Activated CD4-positive, alpha-beta T cell treated with anti-CD3 and anti-CD28 coated beads, Interleukin-2, amount 10 ng/mL, durations not matched to agents 24 days and 14 days (primary cell): ENCODE measurements around the gene WWC2. TPM values are rescaled to one million over a fixed set of nuclear protein-coding genes. Genes with fewer than 3 reads are reported as not detected.

Source experiments
- DNase-seq: peaks from one replicate; pipeline ENCODE4 v3.0.0; 2022
- H3K27ac Mint-ChIP-seq: one replicate; pipeline ENCODE4 v1.8.0; 2022; ENCODE audit warnings: mild to moderate bottlenecking, mixed read lengths
- H3K27me3 Mint-ChIP-seq: one replicate; pipeline ENCODE4 v1.8.0; 2022; ENCODE audit warnings: mixed read lengths
- H3K36me3 Mint-ChIP-seq: one replicate; pipeline ENCODE4 v1.8.0; 2022; ENCODE audit warnings: low read depth, mild to moderate bottlenecking, mixed read lengths
- H3K4me1 Mint-ChIP-seq: one replicate; pipeline ENCODE4 v1.8.0; 2021; ENCODE audit warnings: mixed read lengths
- H3K4me3 Mint-ChIP-seq: one replicate; pipeline ENCODE4 v1.8.0; 2022; ENCODE audit warnings: mild to moderate bottlenecking, moderate library complexity, mixed read lengths
- H3K9me3 Mint-ChIP-seq: one replicate; pipeline ENCODE4 v1.8.0; 2021; ENCODE audit warnings: mixed read lengths
- intact Hi-C: fragments of 100-400 bp; cut with micrococcal nuclease; formaldehyde crosslinking; loops from one replicate; pipeline ENCODE4 v1.15.1; 2023
- total RNA-seq: library from RNA; stranded (reverse); gene quantifications from 2 replicates; pipeline ENCODE4 v1.2.3, GENCODE V29; 2022

Gene WWC2
- total RNA-seq, 1 donor from 2014 or later, result 0.40 TPM

- intact Hi-C loops, result no loop called here
- H3K4me3 Mint-ChIP-seq, result no peak overlapping the region
- peaks cover 6% of the 10 kb centered on the region for H3K27me3 Mint-ChIP-seq
- peaks cover 11% of the 10 kb centered on the region for H3K4me1 Mint-ChIP-seq
- no peaks in the 10 kb centered on the region for H3K9me3 Mint-ChIP-seq
- DNase-seq, result no peak
- no peak overlapping the region for H3K27ac Mint-ChIP-seq
- no peaks in the 10 kb centered on the region for H3K36me3 Mint-ChIP-seq
These were observed 248.1 kb downstream of the WWC2 start for GRCh38 chr4:183347146-183347545.

- H3K36me3 Mint-ChIP-seq, result no peaks in the 10 kb centered on the region
- peaks cover 11% of the 10 kb centered on the region for H3K4me1 Mint-ChIP-seq
- H3K27ac Mint-ChIP-seq, result no peak overlapping the region
- no peaks in the 10 kb centered on the region for H3K9me3 Mint-ChIP-seq
- intact Hi-C loops, result no loop called here
- DNase-seq, result no peak
- H3K27me3 Mint-ChIP-seq, result peaks cover 5% of the 10 kb centered on the region
- no peak overlapping the region for H3K4me3 Mint-ChIP-seq
These were observed 248.5 kb downstream of the WWC2 start for GRCh38 chr4:183347566-183347965.

GRCh38 chr4:183348136-183348535, 249.1 kb downstream of the WWC2 start:
- Mint-ChIP-seq H3K27ac (no peak overlapping the region), H3K27me3 (peaks cover 3% of the 10 kb centered on the region), H3K4me1 (peaks cover 10% of the 10 kb centered on the region), H3K4me3 (no peak overlapping the region), H3K36me3 (no peaks in the 10 kb centered on the region), H3K9me3 (no peaks in the 10 kb centered on the region)
- intact Hi-C loops, result no loop called here
- DNase-seq, result no peak

GRCh38 chr4:183348706-183349659, 249.9 kb downstream of the WWC2 start:
- Mint-ChIP-seq H3K4me3 (no peak overlapping the region), H3K36me3 (no peaks in the 10 kb centered on the region), H3K4me1 (peaks cover 8% of the 10 kb centered on the region), H3K27ac (no peak overlapping the region), H3K27me3 (peaks cover under 1% of the 10 kb centered on the region), H3K9me3 (no peaks in the 10 kb centered on the region)
- intact Hi-C loops, result no loop called here
- peak; percentile 71 for DNase-seq

GRCh38 chr4:183349673-183350072, 250.6 kb downstream of the WWC2 start:
- Mint-ChIP-seq H3K27me3 (no peaks in the 10 kb centered on the region), H3K27ac (no peak overlapping the region), H3K4me1 (peaks cover 8% of the 10 kb centered on the region), H3K36me3 (no peaks in the 10 kb centered on the region), H3K4me3 (no peak overlapping the region), H3K9me3 (no peaks in the 10 kb centered on the region)
- intact Hi-C loops, result no loop called here
- DNase-seq, result no peak

GRCh38 chr4:183350317-183351071, 251.4 kb downstream of the WWC2 start:
- Mint-ChIP-seq H3K27ac (no peak overlapping the region), H3K27me3 (no peaks in the 10 kb centered on the region), H3K4me1 (peaks cover 8% of the 10 kb centered on the region), H3K9me3 (no peaks in the 10 kb centered on the region), H3K36me3 (no peaks in the 10 kb centered on the region), H3K4me3 (no peak overlapping the region)
- intact Hi-C loops, result no loop called here
- no peak for DNase-seq

GRCh38 chr4:183352546-183352945, 253.5 kb downstream of the WWC2 start:
- no peaks in the 10 kb centered on the region for H3K36me3 Mint-ChIP-seq
- no peaks in the 10 kb centered on the region for H3K27me3 Mint-ChIP-seq
- DNase-seq, result no peak
- H3K4me3 Mint-ChIP-seq, result no peak overlapping the region
- intact Hi-C loops, result no loop called here
- peaks cover 8% of the 10 kb centered on the region for H3K4me1 Mint-ChIP-seq
- H3K9me3 Mint-ChIP-seq, result no peaks in the 10 kb centered on the region
- H3K27ac Mint-ChIP-seq, result no peak overlapping the region

- Mint-ChIP-seq H3K9me3 (no peaks in the 10 kb centered on the region), H3K4me3 (no peak overlapping the region), H3K27ac (no peak overlapping the region), H3K27me3 (no peaks in the 10 kb centered on the region), H3K36me3 (no peaks in the 10 kb centered on the region), H3K4me1 (peaks cover 7% of the 10 kb centered on the region)
- DNase-seq, result no peak
- intact Hi-C loops, result no loop called here
These were observed 254.5 kb downstream of the WWC2 start for GRCh38 chr4:183353557-183353956.

GRCh38 chr4:183354219-183354618, 255.2 kb downstream of the WWC2 start:
- H3K4me1 Mint-ChIP-seq, result peaks cover 4% of the 10 kb centered on the region
- H3K9me3 Mint-ChIP-seq, result no peaks in the 10 kb centered on the region
- no peaks in the 10 kb centered on the region for H3K36me3 Mint-ChIP-seq
- no peaks in the 10 kb centered on the region for H3K27me3 Mint-ChIP-seq
- DNase-seq, result no peak
- H3K4me3 Mint-ChIP-seq, result no peak overlapping the region
- intact Hi-C loops, result no loop called here
- H3K27ac Mint-ChIP-seq, result no peak overlapping the region

- intact Hi-C loops, result no loop called here
- no peak overlapping the region for H3K27ac Mint-ChIP-seq
- no peaks in the 10 kb centered on the region for H3K9me3 Mint-ChIP-seq
- H3K4me3 Mint-ChIP-seq, result no peak overlapping the region
- no peaks in the 10 kb centered on the region for H3K4me1 Mint-ChIP-seq
- no peaks in the 10 kb centered on the region for H3K36me3 Mint-ChIP-seq
- no peak for DNase-seq
- no peaks in the 10 kb centered on the region for H3K27me3 Mint-ChIP-seq
These were observed 256.3 kb downstream of the WWC2 start for GRCh38 chr4:183355405-183355804.

- no peaks in the 10 kb centered on the region for H3K36me3 Mint-ChIP-seq
- H3K9me3 Mint-ChIP-seq, result no peaks in the 10 kb centered on the region
- intact Hi-C loops, result no loop called here
- no peak overlapping the region for H3K27ac Mint-ChIP-seq
- no peaks in the 10 kb centered on the region for H3K27me3 Mint-ChIP-seq
- DNase-seq, result no peak
- H3K4me1 Mint-ChIP-seq, result no peaks in the 10 kb centered on the region
- no peak overlapping the region for H3K4me3 Mint-ChIP-seq
These were observed 257.2 kb downstream of the WWC2 start for GRCh38 chr4:183356173-183356830.

- no peak for DNase-seq
- Mint-ChIP-seq H3K27me3 (no peaks in the 10 kb centered on the region), H3K27ac (no peak overlapping the region), H3K9me3 (no peaks in the 10 kb centered on the region), H3K36me3 (no peaks in the 10 kb centered on the region), H3K4me3 (no peak overlapping the region), H3K4me1 (no peaks in the 10 kb centered on the region)
- intact Hi-C loops, result no loop called here
These were observed 258.0 kb downstream of the WWC2 start for GRCh38 chr4:183356931-183357675.

GRCh38 chr4:183358215-183358755, 259.2 kb downstream of the WWC2 start:
- H3K9me3 Mint-ChIP-seq, result no peaks in the 10 kb centered on the region
- intact Hi-C loops, result no loop called here
- no peaks in the 10 kb centered on the region for H3K27me3 Mint-ChIP-seq
- H3K4me3 Mint-ChIP-seq, result no peak overlapping the region
- no peaks in the 10 kb centered on the region for H3K36me3 Mint-ChIP-seq
- DNase-seq, result no peak
- H3K4me1 Mint-ChIP-seq, result no peaks in the 10 kb centered on the region
- H3K27ac Mint-ChIP-seq, result no peak overlapping the region
